ENCODE measurements around the gene ASIP. TPM values are rescaled to one million over a fixed set of nuclear protein-coding genes. Genes with fewer than 3 reads are reported as not detected.

Gene ASIP
- total RNA-seq, 4 donors from 2014 or later, result not detected

- ATAC-seq, result no peak
- intact Hi-C loops (cut with DNase I; ENCODE audit: low total_unique reads), result no loop called here
- no peaks in the 10 kb centered on the region for H3K36me3 ChIP-seq
These were observed 22.9 kb downstream of the ASIP start for GRCh38 chr20:34264141-34264540.

GRCh38 chr20:34268145-34268544 is 26.9 kb downstream of the ASIP start:
- in situ Hi-C loops (cut with MboI; ENCODE audit: low sequenced_read_pairs in 4 of 4) (no loop called here), intact Hi-C loops (cut with DNase I; ENCODE audit: low total_unique reads) (no loop called here)

More at GRCh38 chr20:34264141-34264540, 22.9 kb downstream of the ASIP start:
- no peak for DNase-seq
- H3K4me3 ChIP-seq, result no peak overlapping the region
- in situ Hi-C loops (cut with MboI; ENCODE audit: low sequenced_read_pairs in 4 of 4), result no loop called here
- TF ChIP-seq CTCF (IDR thresholded peaks at IDR 0.05 in 4 of 5, conservative IDR thresholded peaks at IDR 0.05 in 1 of 5) (no peak), POLR2A (IDR thresholded peaks at IDR 0.05) (no peak)
- no peaks in the 10 kb centered on the region for H3K27me3 ChIP-seq
- no peaks in the 10 kb centered on the region for H3K9me3 ChIP-seq
- no peak overlapping the region for H3K27ac ChIP-seq
- peaks cover 5 to 10% of the 10 kb centered on the region in 2 donors for H3K4me1 ChIP-seq

GRCh38 chr20:34268851-34269636 is 27.8 kb downstream of the ASIP start:
- H3K4me1 ChIP-seq, result peaks cover 6 to 14% of the 10 kb centered on the region in 2 donors
- no peak for DNase-seq
- H3K4me3 ChIP-seq, result peak overlapping the region; percentile 33 to 50 (median 45)
- intact Hi-C loops (cut with DNase I; ENCODE audit: low total_unique reads), result no loop called here
- H3K36me3 ChIP-seq, result peaks cover 0 to 4% of the 10 kb centered on the region in 2 donors
- TF ChIP-seq POLR2A (IDR thresholded peaks at IDR 0.05), result no peak
- TF ChIP-seq CTCF (IDR thresholded peaks at IDR 0.05 in 4 of 5, conservative IDR thresholded peaks at IDR 0.05 in 1 of 5), result no peak
- no peaks in the 10 kb centered on the region for H3K9me3 ChIP-seq
- in situ Hi-C loops (cut with MboI; ENCODE audit: low sequenced_read_pairs in 4 of 4), result no loop called here
- ATAC-seq, result peak in 1 of 2 donors; percentile 21
- H3K27ac ChIP-seq, result peak overlapping the region in 3 of 4 donors; percentile 62 to 84 (median 63)
- no peaks in the 10 kb centered on the region for H3K27me3 ChIP-seq

More at GRCh38 chr20:34268145-34268544, 26.9 kb downstream of the ASIP start:
- no peak for ATAC-seq
- Histone ChIP-seq H3K27me3 (no peaks in the 10 kb centered on the region), H3K4me1 (peaks cover 6 to 14% of the 10 kb centered on the region in 2 donors), H3K36me3 (no peaks in the 10 kb centered on the region), H3K27ac (no peak overlapping the region), H3K9me3 (no peaks in the 10 kb centered on the region), H3K4me3 (no peak overlapping the region)
- no peak for DNase-seq
- no peak for TF ChIP-seq CTCF (IDR thresholded peaks at IDR 0.05 in 4 of 5, conservative IDR thresholded peaks at IDR 0.05 in 1 of 5)
- TF ChIP-seq POLR2A (IDR thresholded peaks at IDR 0.05), result no peak

- in situ Hi-C loops (cut with MboI; ENCODE audit: low sequenced_read_pairs in 4 of 4) (no loop called here), intact Hi-C loops (cut with DNase I; ENCODE audit: low total_unique reads) (no loop called here)
- H3K36me3 ChIP-seq, result peaks cover 0 to 14% of the 10 kb centered on the region in 2 donors
- ATAC-seq (peak; percentile 74 to 87), DNase-seq (peak; percentile 55 to 66)
- H3K27ac ChIP-seq, result peak overlapping the region; percentile 43 to 84 (median 62)
- no peaks in the 10 kb centered on the region for H3K9me3 ChIP-seq
- no peaks in the 10 kb centered on the region for H3K27me3 ChIP-seq
- H3K4me3 ChIP-seq, result no peak overlapping the region
- TF ChIP-seq POLR2A (IDR thresholded peaks at IDR 0.05) (peak in 1 of 2 donors; percentile 19), CTCF (IDR thresholded peaks at IDR 0.05 in 4 of 5, conservative IDR thresholded peaks at IDR 0.05 in 1 of 5) (no peak)
- H3K4me1 ChIP-seq, result peaks cover 6 to 14% of the 10 kb centered on the region in 2 donors
These were observed 28.9 kb downstream of the ASIP start for GRCh38 chr20:34269996-34270627.

All from gastrocnemius medialis (tissue), 4 donors.